ENCODE results near the gene PLB1. TPM values are rescaled to one million over a fixed set of nuclear protein-coding genes. Genes with fewer than 3 reads are reported as not detected.

Gene PLB1
- total and polyA plus RNA-seq, 9 of the 15 experiments (the other 6 are each of a cell fraction or from before 2014, with no cell fraction given): 0.01 to 0.09 (median 0.07) TPM; not detected in 2

GRCh38 chr2:28449488-28450395 is 46.1 kb upstream of the PLB1 start (continued):
- TF ChIP-seq REST (IDR thresholded peaks at IDR 0.05; ENCODE audit: borderline replicate concordance) (no peak), REST (CRISPR knock-in tag; IDR thresholded peaks at IDR 0.05; ENCODE audit: low read depth) (no peak), IRF9 (tag; IDR thresholded peaks at IDR 0.05) (no peak), TFAM (CRISPR knock-in tag; conservative IDR thresholded peaks at IDR 0.05) (no peak), CTCF (IDR thresholded peaks at IDR 0.05 in 2 of 3, conservative IDR thresholded peaks at IDR 0.05 in 1 of 3; ENCODE audit: insufficient read depth in 2 of 3, low read depth in 1 of 3, low read length in 3 of 3) (no peak), FOXJ2 (tag; IDR thresholded peaks at IDR 0.05) (no peak), ZNF740 (CRISPR knock-in tag; IDR thresholded peaks at IDR 0.05) (no peak), ZNF740 (tag; IDR thresholded peaks at IDR 0.05) (no peak), GMEB1 (CRISPR knock-in tag; IDR thresholded peaks at IDR 0.05) (no peak), CBX5 (IDR thresholded peaks at IDR 0.05; ENCODE audit: borderline replicate concordance, low read depth) (no peak), MAFK (IDR thresholded peaks at IDR 0.05; ENCODE audit: low read length) (no peak), THAP7 (CRISPR knock-in tag; IDR thresholded peaks at IDR 0.05) (no peak)

Data from K562 (cell line).